AG04450 (cell line): ENCODE data around the gene SMPD1. TPM values are rescaled to one million over a fixed set of nuclear protein-coding genes. Genes with fewer than 3 reads are reported as not detected.
A peak's percentile ranks its signal among the peaks of the same experiment; 100 is the strongest.

Source experiments
- CTCF ChIA-PET: fragments of 300-600, 350-600 bp; formaldehyde crosslinking; extraction: SDS; loops from one replicate; lab custom pipeline; 2022; ENCODE audit warnings: antibody characterized with exemption, inconsistent platforms; lab: Charles Lee
- POLR2A ChIA-PET: fragments of 350-600 bp; formaldehyde crosslinking; extraction: SDS; loops from one replicate; lab custom pipeline; 2021; ENCODE audit warnings: antibody characterized with exemption, inconsistent platforms; lab: Yijun Ruan, JAX
- DNase-seq: peaks from one replicate; pipeline ENCODE4 v3.0.0-alpha.2; 2011; ENCODE audit warnings: low read depth, low spot score
- H3K27ac ChIP-seq: one replicate; pipeline ENCODE4 v1.5.1; 2012; ENCODE audit warnings: low read depth, low read length, control low read depth
- H3K27me3 ChIP-seq: one replicate; pipeline ENCODE4 v1.6.0; 2012; ENCODE audit warnings: low read length; ENCODE audit not compliant: control insufficient read depth, insufficient read depth
- H3K4me3 ChIP-seq: 2 replicates; pipeline ENCODE4 v1.5.1; 2011; ENCODE audit warnings: mild to moderate bottlenecking, low read depth, low read length, control low read depth
- H3K9me3 ChIP-seq: 2 replicates; pipeline ENCODE4 v1.5.1; 2012; ENCODE audit warnings: low read length; ENCODE audit not compliant: control insufficient read depth, insufficient read depth
- polyA plus RNA-seq: library from polyadenylated mRNA; depleted of rRNA; stranded (reverse); fragments of >200 nt; gene quantifications from 2 replicates; pipeline ENCODE4 v1.2.3, GENCODE V29; 2011
- TF ChIP-seq, protein P1 (sequence below): IDR thresholded peaks from 2 replicates; pipeline ENCODE4 v1.5.1; 2011; ENCODE audit warnings: low read depth, low read length, control low read depth, inconsistent platforms

SMPD1 gene
- polyA plus RNA-seq, 1 experiment, result 68.0 TPM

DNA sequence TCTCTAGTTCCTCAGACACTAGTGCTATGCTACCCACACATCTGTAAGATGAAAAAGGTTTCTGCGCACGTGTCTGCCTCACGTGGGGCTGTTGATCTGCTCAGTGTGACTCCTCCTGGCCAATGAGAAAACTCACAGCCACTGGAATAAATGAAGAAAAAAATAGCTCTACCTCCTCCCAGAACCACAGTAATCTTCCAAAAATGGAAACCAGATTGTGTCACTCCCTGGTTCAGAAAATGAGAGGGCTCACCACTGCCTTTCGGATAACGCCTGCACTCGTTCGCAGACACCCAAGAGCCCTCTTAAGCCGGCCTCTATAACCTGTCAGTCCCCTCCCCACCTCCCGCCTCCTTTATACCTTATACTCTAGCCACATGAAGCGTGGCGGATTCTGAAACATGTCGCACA lies 23.5 kb downstream of the SMPD1 start:
- Histone ChIP-seq H3K4me3 (no peak overlapping the region), H3K27ac (peak overlapping the region; percentile 21), H3K27me3 (no peaks in the 10 kb centered on the region), H3K9me3 (no peaks in the 10 kb centered on the region)
- no peak for DNase-seq
- CTCF ChIA-PET, result interaction anchor here (1.4 kb wide), 1 partner anchor 51 kb away, joined by 4 read pairs; no protein-coding TSS in a partner anchor
- POLR2A ChIA-PET, result interaction anchor here (1.1 kb wide), 1 partner anchor 13 kb away, joined by 4 read pairs; no protein-coding TSS in a partner anchor
- TF ChIP-seq, protein P1, sequence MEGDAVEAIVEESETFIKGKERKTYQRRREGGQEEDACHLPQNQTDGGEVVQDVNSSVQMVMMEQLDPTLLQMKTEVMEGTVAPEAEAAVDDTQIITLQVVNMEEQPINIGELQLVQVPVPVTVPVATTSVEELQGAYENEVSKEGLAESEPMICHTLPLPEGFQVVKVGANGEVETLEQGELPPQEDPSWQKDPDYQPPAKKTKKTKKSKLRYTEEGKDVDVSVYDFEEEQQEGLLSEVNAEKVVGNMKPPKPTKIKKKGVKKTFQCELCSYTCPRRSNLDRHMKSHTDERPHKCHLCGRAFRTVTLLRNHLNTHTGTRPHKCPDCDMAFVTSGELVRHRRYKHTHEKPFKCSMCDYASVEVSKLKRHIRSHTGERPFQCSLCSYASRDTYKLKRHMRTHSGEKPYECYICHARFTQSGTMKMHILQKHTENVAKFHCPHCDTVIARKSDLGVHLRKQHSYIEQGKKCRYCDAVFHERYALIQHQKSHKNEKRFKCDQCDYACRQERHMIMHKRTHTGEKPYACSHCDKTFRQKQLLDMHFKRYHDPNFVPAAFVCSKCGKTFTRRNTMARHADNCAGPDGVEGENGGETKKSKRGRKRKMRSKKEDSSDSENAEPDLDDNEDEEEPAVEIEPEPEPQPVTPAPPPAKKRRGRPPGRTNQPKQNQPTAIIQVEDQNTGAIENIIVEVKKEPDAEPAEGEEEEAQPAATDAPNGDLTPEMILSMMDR, result no peak

DNA sequence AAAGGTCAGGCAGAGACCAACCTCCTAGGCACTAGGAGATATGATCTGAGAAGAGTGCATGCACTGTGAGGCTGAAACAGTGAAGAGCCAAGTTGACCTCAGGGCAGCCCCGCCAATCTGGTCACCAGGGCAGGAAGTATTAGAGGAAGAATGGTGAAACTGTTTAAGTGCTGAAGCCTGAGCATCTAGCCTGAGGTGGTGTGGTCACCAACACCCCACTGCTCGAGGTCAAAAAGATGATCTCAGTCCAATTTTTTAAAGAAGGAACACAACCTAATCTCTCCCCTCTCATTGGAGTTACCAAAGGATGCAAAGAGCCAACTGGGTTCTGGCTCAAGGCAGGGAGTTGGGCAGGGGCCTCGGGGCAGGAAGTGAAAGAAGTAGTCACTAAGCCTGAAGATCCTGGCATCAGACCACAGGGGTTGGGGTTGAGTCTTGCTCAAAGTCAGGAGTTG lies 24.6 kb downstream of the SMPD1 start:
- DNase-seq, result no peak
- no peaks in the 10 kb centered on the region for H3K9me3 ChIP-seq
- POLR2A ChIA-PET, result no interaction called here
- no peak overlapping the region for H3K4me3 ChIP-seq
- TF ChIP-seq, protein P1, result no peak
- no peaks in the 10 kb centered on the region for H3K27me3 ChIP-seq
- no peak overlapping the region for H3K27ac ChIP-seq
- CTCF ChIA-PET, result no interaction called here

DNA sequence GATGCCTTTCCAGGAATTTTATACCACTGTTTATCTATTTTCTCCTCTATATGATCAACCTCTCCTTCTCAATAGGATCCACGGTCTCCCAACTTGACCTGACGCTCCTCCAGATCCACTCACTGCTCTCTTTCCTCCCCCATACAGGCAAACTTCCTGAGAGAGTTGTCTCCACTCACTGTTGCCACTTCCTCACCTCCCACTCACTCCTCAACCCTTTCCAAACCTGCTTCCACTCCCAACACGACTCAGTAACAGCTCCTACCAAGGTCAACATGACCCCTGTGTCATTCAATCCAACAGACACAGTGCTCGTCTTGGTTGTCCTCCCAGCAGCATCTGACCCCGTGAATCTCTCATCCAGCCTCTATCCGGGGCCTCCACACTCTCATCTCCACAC lies 25.5 kb downstream of the SMPD1 start:
- H3K4me3 ChIP-seq, result no peak overlapping the region
- POLR2A ChIA-PET, result no interaction called here

DNA sequence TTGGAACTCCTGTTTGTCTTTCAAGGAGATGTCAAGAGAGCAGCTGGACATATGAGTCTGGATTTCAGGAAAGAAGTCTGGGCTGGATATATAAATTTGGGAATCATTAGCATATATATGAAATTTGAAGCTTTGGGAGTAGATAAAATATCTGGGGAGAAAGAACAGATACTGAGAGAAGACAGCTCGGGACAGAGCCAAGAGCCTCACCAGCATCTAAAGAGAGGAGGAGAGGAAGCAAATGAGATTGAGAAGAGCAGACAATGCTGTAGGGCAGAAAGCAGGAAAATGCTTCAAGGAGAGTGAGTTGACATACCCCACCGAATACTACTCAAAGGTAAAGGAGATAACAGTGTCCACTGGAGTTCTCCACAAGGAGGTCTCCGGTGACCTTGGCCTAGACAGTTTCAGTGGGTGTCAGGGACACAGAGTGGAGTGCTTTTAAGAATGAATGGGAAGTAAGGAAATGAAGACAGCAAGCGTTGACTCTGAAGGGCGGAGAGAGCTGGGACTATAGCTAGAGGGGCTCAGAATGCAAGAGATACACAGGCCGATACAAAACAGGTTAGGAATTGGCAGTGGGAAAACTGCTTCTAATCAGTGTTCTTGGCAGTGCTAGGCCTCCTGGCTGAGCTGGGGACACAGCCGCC lies 27.8 kb downstream of the SMPD1 start:
- H3K27ac ChIP-seq, result no peak overlapping the region
- no peaks in the 10 kb centered on the region for H3K9me3 ChIP-seq
- POLR2A ChIA-PET, result interaction anchor here (1.1 to 1.6 kb wide), 2 partner anchors 28 to 63 kb away, joined by 3 to 10 read pairs; partner anchors contain the start of genes ARFIP2, SMPD1 and TIMM10B
- no peaks in the 10 kb centered on the region for H3K27me3 ChIP-seq
- no peak for DNase-seq
- peak overlapping the region; percentile 80 for H3K4me3 ChIP-seq
- TF ChIP-seq, protein P1, result no peak
- CTCF ChIA-PET, result interaction anchor here (0.6 to 3.2 kb wide), 5 partner anchors 11 to 268 kb away, joined by 3 to 29 read pairs (median 5); no protein-coding TSS in a partner anchor

More for the DNA sequence above, 25.5 kb downstream of the SMPD1 start:
- TF ChIP-seq, protein P1, result no peak
- Histone ChIP-seq H3K9me3 (no peaks in the 10 kb centered on the region), H3K27ac (no peak overlapping the region), H3K27me3 (no peaks in the 10 kb centered on the region)
- DNase-seq, result no peak
- CTCF ChIA-PET, result no interaction called here

DNA sequence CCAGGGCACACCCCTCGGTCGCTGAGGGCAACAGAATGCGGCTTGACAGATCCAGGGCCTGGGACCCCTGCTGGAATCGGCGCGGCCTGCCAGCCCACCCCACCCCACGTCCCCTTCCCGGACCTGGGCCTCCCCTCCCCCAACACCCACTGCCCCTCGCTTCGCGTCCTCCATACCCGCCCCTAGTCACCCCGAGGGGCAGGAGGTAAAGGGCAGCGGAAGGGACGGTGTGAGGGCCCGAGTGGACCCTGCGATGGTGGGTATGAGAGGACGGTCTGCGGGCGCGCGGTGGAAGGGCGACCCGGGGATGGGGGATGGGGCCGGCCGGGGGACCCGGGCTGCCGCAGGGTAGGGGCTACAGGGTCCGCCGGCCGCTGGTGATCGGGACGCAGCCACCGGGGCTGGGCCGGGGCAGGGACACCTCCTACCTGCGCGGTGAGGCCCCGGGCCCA lies 28.3 kb downstream of the SMPD1 start:
- Histone ChIP-seq H3K4me3 (peak overlapping the region; percentile 80), H3K27ac (no peak overlapping the region), H3K9me3 (no peaks in the 10 kb centered on the region), H3K27me3 (no peaks in the 10 kb centered on the region)
- TF ChIP-seq, protein P1, result no peak
- ChIA-PET CTCF (interaction anchor here (0.6 to 3.2 kb wide), 6 partner anchors 12 to 799 kb away, joined by 3 to 29 read pairs (median 4); no protein-coding TSS in a partner anchor), POLR2A (interaction anchor here (0.6 to 1.6 kb wide), 7 partner anchors 9 to 268 kb away, joined by 3 to 10 read pairs (median 3); partner anchors contain the start of genes ARFIP2, SMPD1 and TIMM10B)
- no peak for DNase-seq
